Measurements from ENCODE around the gene C4A.
"Not testable (repeated sequence)": the region's sequence is repeated elsewhere in the genome, so short reads cannot be mapped to it uniquely, and the experiment has no call there.

The C4A gene

DNA sequence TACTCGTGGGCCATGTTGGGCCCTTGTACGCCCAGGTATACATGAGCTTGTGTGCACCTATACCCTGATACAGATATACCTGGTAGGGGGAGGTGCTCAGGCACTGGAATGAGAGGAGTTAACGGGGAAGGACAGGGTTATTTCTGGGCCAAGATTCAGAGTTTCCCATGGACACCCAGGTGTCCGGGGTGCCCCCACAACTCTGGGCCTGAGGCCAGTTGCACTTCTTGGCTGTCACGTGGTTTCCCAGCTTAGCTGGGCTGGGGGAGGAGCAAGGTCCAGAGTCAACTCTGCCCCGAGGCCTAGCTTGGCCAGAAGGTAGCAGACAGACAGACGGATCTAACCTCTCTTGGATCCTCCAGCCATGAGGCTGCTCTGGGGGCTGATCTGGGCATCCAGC lies at the start of gene C4A:
Gene C4A (plus strand): TSS at position 314 of the 400 bp plus-strand sequence. CDS start 51 bp downstream, at position 365.
- not testable (repeated sequence) for DNase-seq

DNA sequence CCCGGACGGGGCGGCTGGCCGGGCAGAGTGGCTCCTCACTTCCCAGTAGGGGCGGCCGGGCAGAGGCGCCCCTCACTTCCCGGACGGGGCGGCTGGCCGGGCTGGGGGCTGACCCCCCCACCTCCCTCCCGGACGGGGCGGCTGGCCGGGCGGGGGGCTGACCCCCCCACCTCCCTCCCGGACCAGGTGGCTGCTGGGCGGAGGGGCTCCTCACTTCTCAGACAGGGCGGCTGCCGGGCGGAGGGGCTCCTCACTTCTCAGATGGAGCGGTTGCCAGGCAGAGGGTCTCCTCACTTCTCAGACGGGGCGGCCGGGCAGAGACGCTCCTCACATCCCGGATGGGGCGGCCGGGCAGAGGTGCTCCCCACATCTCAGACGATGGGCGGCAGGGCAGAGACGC lies 49.7 kb upstream of the C4A start:
- not testable (repeated sequence) for DNase-seq

- DNase-seq: no peak
These were observed 48.3 kb upstream of the C4A start for GRCh38 chr6:31933537-31933936.

GRCh38 chr6:31935021-31935420 lies 46.8 kb upstream of the C4A start:
- DNase-seq: no peak

DNA sequence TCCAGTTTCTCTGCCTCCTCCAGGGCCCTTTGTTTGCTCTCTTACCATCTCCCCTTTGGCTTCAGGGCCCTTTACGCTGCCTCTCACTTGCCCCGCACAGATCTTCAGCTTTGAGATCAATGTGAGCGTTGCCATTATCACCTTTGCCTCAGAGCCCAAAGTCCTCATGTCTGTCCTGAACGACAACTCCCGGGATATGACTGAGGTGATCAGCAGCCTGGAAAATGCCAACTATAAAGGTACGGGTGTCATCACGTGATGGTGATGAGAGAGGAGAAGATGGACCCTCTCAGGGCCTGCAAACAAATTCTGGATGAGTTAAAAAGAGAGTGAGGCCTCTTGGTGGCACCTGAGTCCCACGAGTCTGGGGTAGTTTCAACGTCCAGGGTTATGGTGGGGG lies 46.0 kb upstream of the C4A start:
- DNase-seq: no peak

- DNase-seq: no peak
These were observed 41.6 kb upstream of the C4A start for GRCh38 chr6:31940256-31940664.

- no peak for DNase-seq
These were observed 38.1 kb upstream of the C4A start for GRCh38 chr6:31943742-31944141.

GRCh38 chr6:31945154-31945506 lies 36.7 kb upstream of the C4A start:
- no peak for DNase-seq

DNA sequence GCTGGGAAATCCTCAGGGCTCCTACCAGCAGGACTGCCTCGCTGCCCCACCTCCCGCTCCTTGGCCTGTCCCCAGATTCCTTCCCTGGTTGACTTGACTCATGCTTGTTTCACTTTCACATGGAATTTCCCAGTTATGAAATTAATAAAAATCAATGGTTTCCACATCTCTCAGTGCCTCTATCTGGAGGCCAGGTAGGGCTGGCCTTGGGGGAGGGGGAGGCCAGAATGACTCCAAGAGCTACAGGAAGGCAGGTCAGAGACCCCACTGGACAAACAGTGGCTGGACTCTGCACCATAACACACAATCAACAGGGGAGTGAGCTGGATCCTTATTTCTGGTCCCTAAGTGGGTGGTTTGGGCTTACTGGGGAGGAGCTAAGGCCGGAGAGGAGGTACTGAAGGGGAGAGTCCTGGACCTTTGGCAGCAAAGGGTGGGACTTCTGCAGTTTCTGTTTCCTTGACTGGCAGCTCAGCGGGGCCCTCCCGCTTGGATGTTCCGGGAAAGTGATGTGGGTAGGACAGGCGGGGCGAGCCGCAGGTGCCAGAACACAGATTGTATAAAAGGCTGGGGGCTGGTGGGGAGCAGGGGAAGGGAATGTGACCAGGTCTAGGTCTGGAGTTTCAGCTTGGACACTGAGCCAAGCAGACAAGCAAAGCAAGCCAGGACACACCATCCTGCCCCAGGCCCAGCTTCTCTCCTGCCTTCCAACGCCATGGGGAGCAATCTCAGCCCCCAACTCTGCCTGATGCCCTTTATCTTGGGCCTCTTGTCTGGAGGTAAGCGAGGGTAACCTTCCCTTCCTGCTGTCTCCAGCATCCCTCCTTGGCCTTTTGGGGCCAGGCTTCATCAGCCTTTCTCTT lies 36.1 kb upstream of the C4A start, which contains the start of gene CFB:
Gene CFB (plus strand): TSS at position 589 of the 863 bp plus-strand sequence. CDS start 127 bp downstream, at position 716.
- DNase-seq: no peak

- DNase-seq: no peak
These were observed 35.4 kb upstream of the C4A start for GRCh38 chr6:31946370-31946885.

- no peak for DNase-seq
These were observed 34.7 kb upstream of the C4A start for GRCh38 chr6:31947070-31947675.

- no peak for DNase-seq
These were observed 34.0 kb upstream of the C4A start for GRCh38 chr6:31947864-31948263.

GRCh38 chr6:31948306-31948705 lies 33.6 kb upstream of the C4A start:
- no peak for DNase-seq

DNA sequence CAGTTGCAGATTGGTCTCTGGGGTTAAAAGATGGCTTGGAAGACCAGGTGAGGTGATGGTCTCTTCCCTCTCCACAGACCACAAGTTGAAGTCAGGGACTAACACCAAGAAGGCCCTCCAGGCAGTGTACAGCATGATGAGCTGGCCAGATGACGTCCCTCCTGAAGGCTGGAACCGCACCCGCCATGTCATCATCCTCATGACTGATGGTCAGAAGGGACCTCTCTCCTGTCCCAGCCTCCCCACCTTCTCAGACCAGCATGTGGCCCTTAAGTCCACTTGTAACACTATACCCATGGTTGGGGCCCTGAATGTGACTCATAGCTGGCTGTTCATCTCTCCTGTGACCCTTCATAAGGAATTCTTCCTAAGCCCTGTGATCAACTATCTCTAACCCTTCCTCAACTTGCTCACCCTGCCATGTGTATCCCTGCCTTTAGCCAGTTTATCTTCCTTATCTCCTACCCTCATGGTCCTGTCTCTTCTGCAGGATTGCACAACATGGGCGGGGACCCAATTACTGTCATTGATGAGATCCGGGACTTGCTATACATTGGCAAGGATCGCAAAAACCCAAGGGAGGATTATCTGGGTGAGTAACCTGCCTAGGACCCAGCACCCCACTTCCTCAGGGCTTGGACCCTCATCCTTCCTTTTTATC lies 33.0 kb upstream of the C4A start:
- DNase-seq: no peak

- no peak for DNase-seq
These were observed 31.8 kb upstream of the C4A start for GRCh38 chr6:31949926-31950548.

DNA sequence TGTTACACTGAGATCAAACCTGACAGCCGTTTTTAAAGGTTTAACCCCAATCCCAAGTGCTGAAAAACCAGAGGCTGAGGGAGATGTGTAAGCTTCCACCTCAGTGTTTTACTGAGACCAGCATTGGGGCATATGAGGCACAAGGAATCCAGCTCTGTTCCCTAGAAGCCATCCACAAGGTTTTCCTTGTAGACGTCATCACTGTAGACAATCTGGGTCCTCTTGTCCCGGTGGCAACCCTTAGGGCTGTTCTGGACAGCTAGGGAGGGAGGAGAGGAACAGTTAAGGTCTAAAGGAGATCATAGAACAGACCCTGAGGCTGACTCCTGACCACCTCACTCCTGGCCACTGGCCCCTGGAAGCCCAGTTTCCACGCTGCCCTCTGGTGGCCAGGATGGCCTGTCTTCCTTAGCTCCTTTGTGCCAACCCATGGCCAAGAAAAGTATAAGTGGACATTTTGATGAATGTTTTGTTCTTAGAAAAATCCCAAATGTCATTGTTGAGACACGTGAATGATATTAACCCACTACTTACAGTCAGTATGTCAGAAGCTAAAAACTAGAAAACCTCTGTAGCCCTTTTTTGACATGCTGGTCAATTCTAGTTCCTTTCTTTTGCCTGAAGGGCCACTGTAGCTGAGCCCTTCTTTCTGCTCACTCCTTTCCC lies 29.6 kb upstream of the C4A start:
- peak in 1 of 2 donors; percentile 12 for DNase-seq

DNA sequence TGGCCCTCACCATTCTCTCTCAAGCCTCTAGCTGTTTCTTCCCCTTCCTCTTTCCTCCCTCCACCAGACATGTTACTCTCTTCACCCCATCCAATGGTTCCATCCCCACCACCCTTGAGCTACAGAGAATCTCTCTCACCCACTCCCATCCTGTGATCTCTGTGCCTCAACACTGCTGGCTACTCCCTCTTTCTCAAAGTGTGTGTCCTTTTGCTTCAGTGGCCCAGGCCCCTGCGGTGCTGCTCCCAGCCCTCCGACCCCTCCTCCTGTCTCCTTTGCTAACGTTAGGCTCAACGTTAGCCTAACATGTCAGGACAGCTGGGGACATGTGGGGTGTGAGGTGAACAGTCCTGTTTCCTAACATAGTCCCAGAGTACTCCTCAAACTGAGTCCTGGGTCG lies 29.0 kb upstream of the C4A start:
- no peak for DNase-seq

DNA sequence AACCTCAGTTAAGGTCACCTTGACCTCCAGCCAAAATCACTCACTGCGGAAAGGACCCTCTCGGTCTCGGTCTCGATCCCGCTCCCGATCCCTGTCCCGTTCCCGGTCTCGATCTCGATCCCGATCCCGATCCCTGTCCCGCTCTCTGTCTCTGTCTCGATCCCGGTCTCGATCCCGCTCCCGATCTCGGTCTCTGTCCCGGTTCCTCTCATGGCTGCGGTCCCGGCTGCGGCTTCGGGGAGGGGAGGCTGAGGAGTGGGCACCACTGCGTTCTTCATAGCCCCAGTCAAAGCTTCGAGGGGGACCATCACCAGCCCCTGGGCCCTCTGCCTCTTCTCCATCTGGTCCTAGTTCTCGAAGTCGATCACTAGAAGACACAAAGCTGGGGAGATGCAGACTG lies 27.3 kb upstream of the C4A start:
- no peak for DNase-seq

- no peak for DNase-seq
These were observed 25.1 kb upstream of the C4A start for GRCh38 chr6:31956796-31957195.

GRCh38 chr6:31958412-31958740 lies 23.5 kb upstream of the C4A start:
- no peak for DNase-seq

- DNase-seq: peak; percentile 91 to 97
These were observed 22.8 kb upstream of the C4A start, which contains the start of the genes NELFE and SKIC2 for GRCh38 chr6:31958741-31959739. TSS of gene NELFE (minus strand) at chr6:31958971. CDS start at chr6:31958446, 525 bp downstream. TSS of gene SKIC2 (plus strand) at chr6:31959175. CDS start at chr6:31959193, 18 bp downstream.

Data from bone marrow (tissue), 2 donors.